ENCODE measurements around the gene SPINK1. TPM values are rescaled to one million over a fixed set of nuclear protein-coding genes. Genes with fewer than 3 reads are reported as not detected.

SPINK1 gene
- total RNA-seq, 1 experiment from 2014 or later, result 3.2 TPM

DNA sequence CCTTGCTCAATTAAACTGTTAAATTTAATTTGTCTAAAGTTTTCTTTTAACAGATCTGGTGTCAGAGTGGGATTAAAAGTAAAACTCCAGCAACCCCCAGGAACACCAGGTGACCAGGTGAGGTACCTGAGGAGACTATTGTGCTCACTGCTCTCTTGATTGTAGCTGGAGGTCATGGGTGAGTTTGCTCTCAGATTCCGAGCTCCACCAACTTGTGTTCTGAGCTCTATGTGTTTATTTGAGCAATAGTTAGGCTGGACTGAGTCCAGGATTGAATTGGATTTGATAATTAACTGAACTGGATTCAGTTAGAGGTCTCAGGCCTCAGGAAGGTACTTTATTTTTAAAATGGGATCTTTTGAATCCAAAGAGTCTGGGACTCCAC, 29.2 kb upstream of the SPINK1 start:
- H3K27me3 ChIP-seq (ENCODE audit: control insufficient read depth, insufficient read depth, low read length), result no peaks in the 10 kb centered on the region
- no peak overlapping the region for H3K4me3 ChIP-seq (ENCODE audit: insufficient read depth, low read depth, low read length)
- peaks cover 3% of the 10 kb centered on the region for H3K36me3 ChIP-seq (replicated peaks; ENCODE audit: control insufficient read depth, insufficient read depth, low read length)
- DNase-seq, result no peak

DNA sequence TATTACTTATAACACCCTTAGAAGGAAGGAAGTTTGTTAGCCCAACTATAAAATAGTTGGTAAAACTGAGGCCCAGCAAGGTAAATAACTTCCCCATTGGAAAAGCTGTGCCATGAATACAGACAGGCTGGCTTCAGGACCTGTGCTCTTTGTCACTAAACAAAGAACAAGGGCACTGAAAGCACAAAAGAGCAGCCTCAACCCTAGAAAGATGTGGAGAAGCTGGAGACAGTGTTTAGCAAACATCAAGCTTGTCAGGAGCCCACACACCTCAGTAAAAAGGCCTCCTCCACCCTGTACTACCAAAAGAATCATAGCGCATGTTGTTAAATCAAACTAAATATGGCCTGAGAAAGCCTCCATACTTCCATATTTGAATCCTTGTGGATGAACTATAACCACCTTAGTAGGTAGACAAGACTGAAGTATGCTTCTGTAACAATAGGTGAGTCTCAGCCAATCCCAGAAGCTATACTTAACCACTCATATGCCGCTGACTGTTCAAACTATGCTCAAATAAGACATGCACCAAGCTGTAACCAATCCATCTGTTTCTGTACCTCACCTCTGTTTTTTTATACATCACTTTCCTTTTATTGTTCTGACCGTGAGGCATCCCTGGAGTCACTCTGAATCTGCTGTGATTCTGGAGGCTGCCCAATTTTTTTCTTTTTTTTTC, 28.6 kb upstream of the SPINK1 start:
- H3K36me3 ChIP-seq (replicated peaks; ENCODE audit: control insufficient read depth, insufficient read depth, low read length), result peaks cover 3% of the 10 kb centered on the region
- H3K4me3 ChIP-seq (ENCODE audit: insufficient read depth, low read depth, low read length), result no peak overlapping the region
- H3K27me3 ChIP-seq (ENCODE audit: control insufficient read depth, insufficient read depth, low read length), result no peaks in the 10 kb centered on the region
- no peak for DNase-seq

DNA sequence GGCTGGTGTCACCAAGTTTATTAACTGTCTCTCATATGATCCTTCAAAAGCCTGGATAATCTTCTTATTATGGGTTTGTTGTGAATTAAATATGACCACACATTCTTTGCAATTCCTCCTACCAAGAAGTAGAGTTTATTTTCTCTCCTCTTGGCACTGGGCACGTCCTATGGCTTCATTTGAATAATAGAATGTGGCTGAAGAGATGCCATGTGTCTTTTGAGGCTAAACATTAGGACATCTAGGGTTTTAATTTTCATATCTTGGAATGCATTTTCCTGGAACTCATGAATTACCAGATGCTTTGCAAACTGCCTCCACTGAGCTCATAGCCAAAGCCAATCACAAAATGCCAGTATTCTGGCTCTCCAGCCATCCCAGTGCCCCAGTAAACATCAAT, 27.1 kb upstream of the SPINK1 start:
- H3K4me3 ChIP-seq (ENCODE audit: insufficient read depth, low read depth, low read length), result no peak overlapping the region
- H3K36me3 ChIP-seq (replicated peaks; ENCODE audit: control insufficient read depth, insufficient read depth, low read length), result peaks cover 1% of the 10 kb centered on the region; the same call in 1 of the 2 replicates
- DNase-seq, result no peak
- no peaks in the 10 kb centered on the region for H3K27me3 ChIP-seq (ENCODE audit: control insufficient read depth, insufficient read depth, low read length)

DNA sequence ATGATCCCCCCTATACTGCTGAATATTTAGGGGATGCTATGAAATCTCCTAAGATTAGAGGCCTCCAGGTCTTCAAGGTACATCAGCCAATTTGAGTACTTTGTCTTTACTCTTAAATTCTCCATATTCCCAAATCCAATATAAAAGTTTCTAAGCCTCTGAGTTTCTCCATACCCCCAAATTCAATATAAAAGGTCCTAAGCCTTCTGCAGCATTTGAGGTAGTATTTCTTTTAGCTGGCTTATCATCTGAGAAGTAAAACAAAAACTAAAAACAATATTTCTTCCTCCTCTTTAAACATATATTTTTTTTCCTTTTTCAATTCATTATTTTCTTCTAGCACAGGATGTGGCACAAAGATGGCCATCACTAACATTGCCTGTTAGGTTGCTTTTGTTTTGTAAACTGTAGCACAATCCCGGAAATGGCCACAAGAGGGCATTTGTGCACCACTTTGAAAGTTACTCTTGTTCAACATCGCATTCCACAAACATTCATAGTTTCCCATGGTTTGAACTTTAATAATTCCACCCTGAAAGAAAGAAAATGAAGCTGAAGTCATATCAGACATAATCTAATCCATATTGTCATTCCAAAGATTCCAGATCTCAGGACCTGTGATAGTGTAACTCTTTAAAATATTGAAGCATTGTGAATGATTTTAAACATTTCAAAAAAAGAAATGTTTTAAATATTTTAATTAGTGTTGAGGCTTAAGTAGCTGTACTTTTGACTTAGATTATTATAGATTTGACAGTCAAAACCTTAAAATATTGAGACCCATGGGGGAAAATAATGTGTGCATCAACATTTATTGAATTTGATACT, 26.0 kb upstream of the SPINK1 start:
- H3K4me3 ChIP-seq (ENCODE audit: insufficient read depth, low read depth, low read length), result no peak overlapping the region
- 0 out of 2 replicates have a peak, but pooled peaks cover 1% of the 10 kb centered on the region for H3K36me3 ChIP-seq (replicated peaks; ENCODE audit: control insufficient read depth, insufficient read depth, low read length)
- peak; percentile 4 for DNase-seq
- H3K27me3 ChIP-seq (ENCODE audit: control insufficient read depth, insufficient read depth, low read length), result no peaks in the 10 kb centered on the region

GRCh38 chr5:147856801-147857200, 25.3 kb upstream of the SPINK1 start:
- H3K4me3 ChIP-seq (ENCODE audit: insufficient read depth, low read depth, low read length), result no peak overlapping the region
- no peak for DNase-seq
- 0 out of 2 replicates have a peak, but pooled peaks cover 1% of the 10 kb centered on the region for H3K36me3 ChIP-seq (replicated peaks; ENCODE audit: control insufficient read depth, insufficient read depth, low read length)
- no peaks in the 10 kb centered on the region for H3K27me3 ChIP-seq (ENCODE audit: control insufficient read depth, insufficient read depth, low read length)

GRCh38 chr5:147855774-147856069, 24.3 kb upstream of the SPINK1 start:
- no peak overlapping the region for H3K4me3 ChIP-seq (ENCODE audit: insufficient read depth, low read depth, low read length)
- DNase-seq, result no peak
- no peaks in the 10 kb centered on the region for H3K36me3 ChIP-seq (replicated peaks; ENCODE audit: control insufficient read depth, insufficient read depth, low read length)
- H3K27me3 ChIP-seq (ENCODE audit: control insufficient read depth, insufficient read depth, low read length), result no peaks in the 10 kb centered on the region

GRCh38 chr5:147854894-147855773, 23.7 kb upstream of the SPINK1 start:
- Histone ChIP-seq H3K27me3 (ENCODE audit: control insufficient read depth, insufficient read depth, low read length) (no peaks in the 10 kb centered on the region), H3K4me3 (ENCODE audit: insufficient read depth, low read depth, low read length) (no peak overlapping the region), H3K36me3 (replicated peaks; ENCODE audit: control insufficient read depth, insufficient read depth, low read length) (no peaks in the 10 kb centered on the region)
- DNase-seq, result no peak

DNA sequence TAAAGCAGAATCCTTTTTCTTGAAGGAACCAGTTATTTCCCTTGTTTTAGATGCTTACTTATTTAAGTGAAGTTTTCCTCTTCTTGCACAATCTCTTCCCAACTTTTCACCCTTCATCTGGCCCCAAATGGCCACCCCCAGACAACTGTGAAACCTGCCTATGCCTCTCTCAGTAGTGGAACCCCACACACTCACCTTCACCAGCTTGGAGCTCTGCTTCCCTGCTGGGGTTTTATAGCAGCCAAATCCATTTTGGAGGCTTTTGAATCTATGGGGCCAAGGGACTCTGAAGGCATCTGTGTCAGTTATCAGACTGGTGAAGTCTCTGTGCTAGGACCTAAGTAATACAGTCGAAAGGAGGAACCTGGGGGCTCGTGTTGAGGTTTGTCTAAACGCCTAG, 22.9 kb upstream of the SPINK1 start:
- H3K4me3 ChIP-seq (ENCODE audit: insufficient read depth, low read depth, low read length), result no peak overlapping the region
- H3K36me3 ChIP-seq (replicated peaks; ENCODE audit: control insufficient read depth, insufficient read depth, low read length), result no peaks in the 10 kb centered on the region
- DNase-seq, result no peak
- no peaks in the 10 kb centered on the region for H3K27me3 ChIP-seq (ENCODE audit: control insufficient read depth, insufficient read depth, low read length)

GRCh38 chr5:147853372-147853987, 22.0 kb upstream of the SPINK1 start:
- no peaks in the 10 kb centered on the region for H3K36me3 ChIP-seq (replicated peaks; ENCODE audit: control insufficient read depth, insufficient read depth, low read length)
- H3K4me3 ChIP-seq (ENCODE audit: insufficient read depth, low read depth, low read length), result no peak overlapping the region
- DNase-seq, result no peak
- H3K27me3 ChIP-seq (ENCODE audit: control insufficient read depth, insufficient read depth, low read length), result no peaks in the 10 kb centered on the region

DNA sequence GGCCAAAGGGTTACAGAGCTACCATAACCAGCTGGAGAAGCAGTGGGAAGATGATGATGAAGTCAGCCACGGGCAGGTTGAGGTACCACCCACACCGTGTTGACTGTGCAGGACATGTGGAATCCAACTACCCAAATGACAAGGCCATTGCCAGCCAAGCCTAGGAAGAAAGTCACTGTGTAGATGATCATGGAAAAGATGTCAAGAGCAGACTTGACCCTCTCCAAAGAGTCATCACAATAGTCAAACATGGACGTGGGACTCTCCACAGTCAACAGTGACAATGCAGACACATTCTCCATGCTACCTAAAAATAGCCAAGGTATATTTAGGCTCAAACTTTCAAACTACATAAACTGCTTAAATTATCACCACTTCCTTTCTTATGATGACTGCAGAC, 20.9 kb upstream of the SPINK1 start:
- H3K36me3 ChIP-seq (replicated peaks; ENCODE audit: control insufficient read depth, insufficient read depth, low read length), result no peaks in the 10 kb centered on the region
- H3K27me3 ChIP-seq (ENCODE audit: control insufficient read depth, insufficient read depth, low read length), result no peaks in the 10 kb centered on the region
- no peak overlapping the region for H3K4me3 ChIP-seq (ENCODE audit: insufficient read depth, low read depth, low read length)
- DNase-seq, result no peak

DNA sequence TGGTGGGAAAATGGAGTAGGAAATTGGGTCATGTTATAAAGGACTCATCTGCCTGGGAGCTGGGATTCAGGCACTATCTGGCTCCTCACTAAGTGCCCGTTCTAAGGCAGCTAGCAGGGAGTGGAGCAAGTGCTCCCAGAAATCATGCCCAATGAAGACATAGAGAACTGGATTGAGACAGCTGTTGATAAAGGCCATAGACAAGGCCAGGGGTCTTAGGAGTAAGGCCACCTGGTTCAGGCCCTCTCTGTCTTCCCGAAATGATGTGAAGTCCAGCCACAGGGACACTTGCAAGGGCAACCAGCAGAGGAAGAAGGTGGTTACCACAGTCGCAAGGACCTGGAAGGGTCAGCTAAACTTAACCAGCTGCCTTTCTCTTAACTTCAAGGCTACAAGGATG, 20.1 kb upstream of the SPINK1 start:
- Histone ChIP-seq H3K27me3 (ENCODE audit: control insufficient read depth, insufficient read depth, low read length) (no peaks in the 10 kb centered on the region), H3K4me3 (ENCODE audit: insufficient read depth, low read depth, low read length) (no peak overlapping the region), H3K36me3 (replicated peaks; ENCODE audit: control insufficient read depth, insufficient read depth, low read length) (no peaks in the 10 kb centered on the region)
- no peak for DNase-seq

- no peak for DNase-seq
- H3K36me3 ChIP-seq (replicated peaks; ENCODE audit: control insufficient read depth, insufficient read depth, low read length), result no peaks in the 10 kb centered on the region
Measured at GRCh38 chr5:147849226-147849625, 17.8 kb upstream of the SPINK1 start.

GRCh38 chr5:147845618-147846017, 14.1 kb upstream of the SPINK1 start:
- Histone ChIP-seq H3K4me3 (ENCODE audit: insufficient read depth, low read depth, low read length) (no peak overlapping the region), H3K27me3 (ENCODE audit: control insufficient read depth, insufficient read depth, low read length) (no peaks in the 10 kb centered on the region), H3K36me3 (replicated peaks; ENCODE audit: control insufficient read depth, insufficient read depth, low read length) (no peaks in the 10 kb centered on the region)
- DNase-seq, result no peak

More at GRCh38 chr5:147849226-147849625, 17.8 kb upstream of the SPINK1 start:
- Histone ChIP-seq H3K27me3 (ENCODE audit: control insufficient read depth, insufficient read depth, low read length) (no peaks in the 10 kb centered on the region), H3K4me3 (ENCODE audit: insufficient read depth, low read depth, low read length) (no peak overlapping the region)

DNA sequence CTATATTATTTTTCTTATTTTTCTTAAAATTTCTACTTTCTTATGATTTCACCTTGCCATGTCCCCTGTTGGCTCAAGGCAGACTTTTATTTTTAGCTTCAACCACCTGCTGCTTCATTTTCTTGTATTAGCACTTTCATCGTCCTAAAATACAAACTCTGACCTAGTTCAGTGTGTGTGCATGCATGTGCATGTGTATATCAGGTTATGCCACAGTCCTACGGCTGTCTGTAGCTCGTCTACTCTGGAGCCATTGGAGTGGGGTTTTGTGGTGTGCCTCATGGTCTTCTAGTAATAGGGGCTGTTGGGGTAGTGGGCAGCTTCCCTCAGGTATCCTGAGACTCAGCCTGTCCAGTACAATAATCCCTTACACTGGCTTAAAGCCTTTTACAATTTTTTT, 13.4 kb upstream of the SPINK1 start:
- H3K36me3 ChIP-seq (replicated peaks; ENCODE audit: control insufficient read depth, insufficient read depth, low read length), result no peaks in the 10 kb centered on the region
- no peak for DNase-seq
- H3K27me3 ChIP-seq (ENCODE audit: control insufficient read depth, insufficient read depth, low read length), result no peaks in the 10 kb centered on the region
- H3K4me3 ChIP-seq (ENCODE audit: insufficient read depth, low read depth, low read length), result no peak overlapping the region
